Smooth muscle cell (in vitro differentiated cells): Measurements from ENCODE around the gene SFTA2. TPM values are rescaled to one million over a fixed set of nuclear protein-coding genes. Genes with fewer than 3 reads are reported as not detected.
A peak's percentile ranks its signal among the peaks of the same experiment; 100 is the strongest.

Experiments used
- DNase-seq: peaks from one replicate; lab custom pipeline; 2025; ENCODE audit not compliant: unreplicated experiment; lab: John Stamatoyannopoulos, UW
- H2AFZ ChIP-seq: fragments of 200-600 bp; sonication (generic); 2 replicates; pipeline ENCODE4 v1.6.0; 2016; ENCODE audit warnings: antibody characterized with exemption, low read depth, mild to moderate bottlenecking
- H3F3A ChIP-seq: fragments of 200-600 bp; sonication (generic); 2 replicates; pipeline ENCODE4 v1.6.0; 2017; ENCODE audit warnings: antibody characterized with exemption, low read depth
- H3K27ac ChIP-seq: fragments of 200-600 bp; sonication (generic); 2 replicates; pipeline ENCODE4 v1.5.1; 2016; ENCODE audit warnings: low read depth, mild to moderate bottlenecking
- H3K27me3 ChIP-seq: fragments of 200-600 bp; sonication (generic); 2 replicates; pipeline ENCODE4 v1.6.1; 2016; ENCODE audit warnings: low read depth, mild to moderate bottlenecking
- H3K36me3 ChIP-seq: fragments of 200-600 bp; sonication (generic); 2 replicates; pipeline ENCODE4 v1.5.1; 2016; ENCODE audit warnings: low read depth
- H3K4me1 ChIP-seq: fragments of 200-600 bp; sonication (generic); 2 replicates; pipeline ENCODE4 v1.5.1; 2016; ENCODE audit warnings: low read depth
- H3K4me2 ChIP-seq: fragments of 200-600 bp; sonication (generic); 2 replicates; pipeline ENCODE4 v1.6.0; 2016; ENCODE audit warnings: mild to moderate bottlenecking
- H3K4me3 ChIP-seq: fragments of 200-600 bp; sonication (generic); 2 replicates; pipeline ENCODE4 v1.5.1; 2016; ENCODE audit warnings: mild to moderate bottlenecking
- H3K79me2 ChIP-seq: fragments of 200-600 bp; sonication (generic); 2 replicates; pipeline ENCODE4 v1.6.0; 2016; ENCODE audit warnings: low read depth, mild to moderate bottlenecking
- H3K9ac ChIP-seq: fragments of 200-600 bp; sonication (generic); 2 replicates; pipeline ENCODE4 v1.6.0; 2016; ENCODE audit warnings: low read depth
- H3K9me3 ChIP-seq: fragments of 200-600 bp; sonication (generic); replicated peaks from 2 replicates; pipeline ENCODE4 v1.5.1; 2016; ENCODE audit warnings: low read depth
- H4K20me1 ChIP-seq: fragments of 200-600 bp; sonication (generic); 2 replicates; pipeline ENCODE4 v1.6.0; 2016; ENCODE audit warnings: low read depth
- WGBS: methylation state at CpG from one replicate; pipeline ENCODE4 v1.1.7; 2016; ENCODE audit warnings: low lambda C conversion rate; 5-methylcytosine and 5-hydroxymethylcytosine counted together
- polyA plus RNA-seq: library from polyadenylated mRNA; unstranded; fragments of >200 nt; fragmentation: Nextera tagmentation; extraction: Ambion mirVana; gene quantifications from 2 replicates; pipeline ENCODE4 v1.2.1, GENCODE V29; 2016
- total RNA-seq: library from RNA; depleted of rRNA; stranded (reverse); fragments of >200 nt; gene quantifications from 2 replicates; pipeline ENCODE4 v1.2.3, GENCODE V29; 2014
- TF ChIP-seq, protein P1 (sequence below): fragments of 200-600 bp; sonication (generic); IDR thresholded peaks from 2 replicates; pipeline ENCODE4 v1.5.1; 2017; ENCODE audit warnings: borderline replicate concordance, mild to moderate bottlenecking, antibody characterized with exemption; ENCODE audit not compliant: insufficient read depth, poor library complexity, severe bottlenecking

SFTA2 gene
- total and polyA plus RNA-seq, 2 experiments from 2014 or later = not detected

DNA sequence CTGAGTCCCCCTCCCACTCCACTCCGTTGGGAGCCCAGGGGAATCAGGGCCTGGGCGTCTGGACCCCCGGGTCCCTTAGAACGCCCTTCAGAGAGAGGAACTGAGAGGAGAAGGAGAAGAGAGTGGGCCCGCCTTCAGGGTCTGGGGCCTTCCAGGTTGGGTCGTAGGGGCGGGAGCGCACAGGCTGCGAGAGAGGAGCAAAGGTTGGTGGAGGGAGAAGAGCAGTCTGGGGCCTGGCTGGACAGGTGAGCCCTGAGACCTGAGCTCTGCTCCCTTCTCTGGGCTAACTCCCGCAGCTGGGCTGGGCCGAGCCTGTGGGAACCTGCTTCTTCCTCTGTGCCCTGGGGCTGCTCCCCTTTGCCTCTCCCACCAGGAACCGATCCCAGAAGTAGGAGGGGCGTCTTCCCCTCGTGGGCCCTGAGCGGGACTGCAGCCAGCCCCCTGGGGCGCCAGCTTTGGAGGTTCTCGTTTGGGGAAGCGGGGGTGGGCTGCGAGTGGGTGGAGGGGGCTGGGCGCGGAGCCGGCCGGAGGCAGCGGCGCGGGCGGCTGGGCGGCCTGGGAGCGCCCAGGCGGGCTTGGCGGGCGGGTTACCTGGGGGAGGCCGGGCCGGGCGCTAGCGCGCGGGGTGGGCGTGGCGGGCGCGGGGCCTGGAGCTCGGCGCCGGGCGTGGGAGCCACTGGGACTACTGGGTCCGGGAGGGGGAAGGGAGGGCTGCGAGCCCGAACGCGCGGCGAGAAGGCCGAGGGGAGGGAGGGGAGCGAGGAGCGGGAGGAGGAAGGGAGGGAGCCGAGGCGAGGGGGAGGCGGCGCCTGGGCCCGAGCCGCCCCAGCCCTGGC lies 48.1 kb downstream of the SFTA2 start, which contains the start of gene DDR1:
TSS of gene DDR1 (plus strand) at position 835 of the 836 bp plus-strand sequence. CDS start 4,211 bp downstream, outside the sequence.
- no peaks in the 10 kb centered on the region for H3K27me3 ChIP-seq
- H3K4me2 ChIP-seq = peak within 1 kb of the TSS; percentile 96
- H3K9me3 ChIP-seq = no peaks in the 10 kb centered on the region
- no peaks in the 10 kb centered on the region for H3K36me3 ChIP-seq
- H3K4me1 ChIP-seq = peaks cover 60% of the 10 kb centered on the region
- DNase-seq = no peak
- H3K4me3 ChIP-seq = peak within 1 kb of the TSS; percentile 86
- WGBS = 18% methylated on average over 19 of the region's 62 CpGs
- peak within 1 kb of the TSS; percentile 18 for H2AFZ ChIP-seq
- H3K9ac ChIP-seq = peak within 1 kb of the TSS; percentile 65
- peaks cover 42% of the 10 kb centered on the region for H3K79me2 ChIP-seq
- H3F3A ChIP-seq = peaks cover 17% of the 10 kb centered on the region
- peaks cover 35% of the 10 kb centered on the region for H4K20me1 ChIP-seq
- H3K27ac ChIP-seq = peak within 1 kb of the TSS; percentile 80
- TF ChIP-seq, protein P1, sequence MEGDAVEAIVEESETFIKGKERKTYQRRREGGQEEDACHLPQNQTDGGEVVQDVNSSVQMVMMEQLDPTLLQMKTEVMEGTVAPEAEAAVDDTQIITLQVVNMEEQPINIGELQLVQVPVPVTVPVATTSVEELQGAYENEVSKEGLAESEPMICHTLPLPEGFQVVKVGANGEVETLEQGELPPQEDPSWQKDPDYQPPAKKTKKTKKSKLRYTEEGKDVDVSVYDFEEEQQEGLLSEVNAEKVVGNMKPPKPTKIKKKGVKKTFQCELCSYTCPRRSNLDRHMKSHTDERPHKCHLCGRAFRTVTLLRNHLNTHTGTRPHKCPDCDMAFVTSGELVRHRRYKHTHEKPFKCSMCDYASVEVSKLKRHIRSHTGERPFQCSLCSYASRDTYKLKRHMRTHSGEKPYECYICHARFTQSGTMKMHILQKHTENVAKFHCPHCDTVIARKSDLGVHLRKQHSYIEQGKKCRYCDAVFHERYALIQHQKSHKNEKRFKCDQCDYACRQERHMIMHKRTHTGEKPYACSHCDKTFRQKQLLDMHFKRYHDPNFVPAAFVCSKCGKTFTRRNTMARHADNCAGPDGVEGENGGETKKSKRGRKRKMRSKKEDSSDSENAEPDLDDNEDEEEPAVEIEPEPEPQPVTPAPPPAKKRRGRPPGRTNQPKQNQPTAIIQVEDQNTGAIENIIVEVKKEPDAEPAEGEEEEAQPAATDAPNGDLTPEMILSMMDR = no peak

DNA sequence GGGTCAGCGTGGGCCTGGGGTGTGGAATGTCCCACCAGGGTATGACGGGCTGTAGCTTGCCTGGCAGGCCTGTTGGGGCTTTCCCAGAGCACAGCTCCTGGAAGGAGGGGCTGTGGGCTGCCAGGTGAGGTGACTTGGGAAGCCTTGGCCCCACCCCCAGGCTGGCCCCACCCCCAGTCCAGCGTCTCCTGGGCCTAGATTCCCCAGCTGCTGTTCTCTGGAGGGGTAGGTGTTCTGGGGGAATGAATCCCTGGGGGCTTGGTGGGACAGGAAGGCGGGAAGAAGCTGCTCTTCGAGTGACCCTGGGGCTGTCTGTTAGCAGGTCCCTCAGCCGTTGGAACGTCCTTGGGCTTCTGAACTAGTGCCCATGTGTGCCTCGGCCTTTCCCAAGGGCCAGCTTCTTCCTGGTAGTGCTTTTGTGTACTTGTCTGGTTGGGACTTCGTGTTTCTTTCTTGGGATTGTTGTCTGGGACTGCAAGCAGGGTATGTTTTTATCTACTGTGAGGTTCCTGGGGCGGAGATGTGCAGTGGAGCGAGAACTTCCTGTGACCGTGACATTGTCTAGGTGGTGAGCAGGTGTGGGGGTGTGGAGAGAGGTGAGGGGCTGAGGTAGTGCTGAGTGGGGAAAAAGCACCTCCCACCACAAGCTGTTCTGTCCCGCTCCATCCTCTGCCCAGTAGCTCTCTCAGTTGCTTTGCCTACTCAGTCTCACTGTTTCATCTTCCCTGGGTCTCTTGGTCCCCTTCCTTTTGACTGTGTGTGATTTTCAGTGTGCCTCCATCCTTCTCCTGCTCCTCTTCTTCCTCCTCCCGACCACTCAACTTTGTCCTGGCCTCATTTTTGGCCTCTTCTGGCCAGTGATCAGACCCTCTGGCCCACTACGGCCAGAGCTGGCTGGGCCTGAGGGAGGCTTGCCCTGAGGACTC lies 48.9 kb downstream of the SFTA2 start:
- Histone ChIP-seq H3F3A (peaks cover 17% of the 10 kb centered on the region), H3K9me3 (no peaks in the 10 kb centered on the region), H3K79me2 (peaks cover 33% of the 10 kb centered on the region), H3K4me1 (peaks cover 59% of the 10 kb centered on the region), H4K20me1 (peaks cover 26% of the 10 kb centered on the region), H3K27me3 (no peaks in the 10 kb centered on the region), H3K4me2 (peak overlapping the region; percentile 96), H3K4me3 (peak overlapping the region; percentile 86), H2AFZ (peak overlapping the region; percentile 41), H3K36me3 (no peaks in the 10 kb centered on the region), H3K9ac (peak overlapping the region; percentile 36), H3K27ac (peak overlapping the region; percentile 79)
- 44% methylated on average over 14 of the region's 15 CpGs for WGBS
- no peak for DNase-seq
- TF ChIP-seq, protein P1 = no peak

DNA sequence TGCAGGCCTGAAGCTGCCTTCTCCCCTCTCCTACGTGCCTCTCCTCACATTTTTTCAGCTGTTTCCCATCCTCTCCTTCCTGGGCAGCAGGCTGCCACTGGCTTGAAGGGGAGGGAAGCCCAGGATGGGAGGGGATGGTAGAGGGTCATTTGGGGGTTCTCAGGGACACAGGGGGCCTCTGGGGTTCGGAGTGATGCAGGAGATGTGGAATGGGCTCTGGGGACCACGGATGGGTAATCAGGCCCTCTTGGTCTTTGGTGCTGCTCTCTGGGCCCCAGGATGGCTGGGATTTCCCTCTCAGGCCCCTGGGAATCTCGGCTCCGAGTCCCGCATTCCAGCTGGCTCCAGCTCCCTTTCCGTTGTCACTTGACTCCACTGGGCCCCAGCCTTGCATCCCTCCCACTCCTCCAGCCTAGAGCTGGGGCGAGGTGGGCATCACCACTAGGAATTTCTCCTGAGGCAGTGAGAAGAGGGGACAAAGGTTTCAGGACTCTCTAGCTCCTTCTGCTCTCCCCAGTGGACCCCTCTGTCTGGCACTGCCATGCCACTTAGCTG lies 49.7 kb downstream of the SFTA2 start:
- no peak overlapping the region for H3K4me3 ChIP-seq
- DNase-seq = no peak
- peak overlapping the region; percentile 79 for H3K27ac ChIP-seq
- H3K4me1 ChIP-seq = peaks cover 56% of the 10 kb centered on the region
- peaks cover 19% of the 10 kb centered on the region for H4K20me1 ChIP-seq
- H3K27me3 ChIP-seq = no peaks in the 10 kb centered on the region
- peaks cover 17% of the 10 kb centered on the region for H3F3A ChIP-seq
- no peak overlapping the region for H2AFZ ChIP-seq
- peaks cover 26% of the 10 kb centered on the region for H3K79me2 ChIP-seq
- WGBS = 6% methylated on average over 8 of the region's 8 CpGs
- no peaks in the 10 kb centered on the region for H3K9me3 ChIP-seq
- H3K4me2 ChIP-seq = peak overlapping the region; percentile 96
- H3K36me3 ChIP-seq = no peaks in the 10 kb centered on the region
- TF ChIP-seq, protein P1 = no peak
- H3K9ac ChIP-seq = peak overlapping the region; percentile 28
